B cell (primary cell): ENCODE results near the gene PEX5. TPM values are rescaled to one million over a fixed set of nuclear protein-coding genes. Genes with fewer than 3 reads are reported as not detected.

Experiments
- ATAC-seq: fragments of 200-7000 bp; cut with Tn5 transposase; one replicate; pipeline ENCODE4 v1.10.0; 2021; ENCODE audit warnings: low read depth, mild to moderate bottlenecking, moderate number of reproducible peaks, moderate library complexity
- CTCF ChIA-PET: fragments of 350-600 bp; sonication (Branson Sonifier 250); formaldehyde crosslinking; loops from one replicate; lab custom pipeline; 2021; ENCODE audit warnings: antibody characterized with exemption, inconsistent platforms; lab: Charles Lee
- POLR2A ChIA-PET: fragments of 350-600 bp; sonication (Branson Sonifier 250); formaldehyde crosslinking; loops from one replicate; lab custom pipeline; 2021; ENCODE audit warnings: antibody characterized with exemption; lab: Charles Lee
- DNase-seq: peaks from one replicate; pipeline ENCODE4 v3.0.0; 2013
- H2AFZ ChIP-seq: 2 replicates; pipeline ENCODE4 v1.6.1; 2012; ENCODE audit warnings: mild to moderate bottlenecking, low read depth, low read length; ENCODE audit not compliant: insufficient read depth, poor library complexity, severe bottlenecking
- H3K27ac ChIP-seq, 2 donors: 1 replicate in 1 of 2; 2 replicates in 1 of 2; pipeline ENCODE4 v1.5.1; 2012 to 2013; ENCODE audit warnings: low read length in 2 of 2, mild to moderate bottlenecking in 2 of 2, moderate library complexity in 1 of 2
- H3K27me3 ChIP-seq, 4 experiments: fragments of 200-600 bp in 1 of 4; sonication (generic) in 1 of 4; replicated peaks in 1 of 4; 1 replicate in 2 of 4; 2 replicates in 2 of 4; pipeline versions ENCODE4 v1.6.1 to v1.7.0; 2013 to 2016; ENCODE audit warnings: low read length in 3 of 4, mild to moderate bottlenecking in 2 of 4, mixed read lengths in 1 of 4, moderate library complexity in 1 of 4; ENCODE audit not compliant: insufficient read depth in 4 of 4, control insufficient read depth in 3 of 4; ENCODE audit errors: control extremely low read depth in 1 of 4
- H3K36me3 ChIP-seq, 2 experiments: replicated peaks in 1 of 2; 1 replicate in 1 of 2; 2 replicates in 1 of 2; pipeline versions ENCODE4 v1.6.1 to v1.7.1; 2013; ENCODE audit warnings: low read length in 1 of 2; ENCODE audit not compliant: insufficient read depth in 2 of 2, control insufficient read depth in 1 of 2; ENCODE audit errors: control extremely low read depth in 1 of 2, extremely low read depth in 1 of 2
- H3K4me1 ChIP-seq, 2 donors: fragments of 200-600 bp in 1 of 2; sonication (generic) in 1 of 2; 1 replicate in 1 of 2; 2 replicates in 1 of 2; pipeline versions ENCODE4 v1.5.1 to v1.6.1; 2013 to 2017; ENCODE audit warnings: low read length in 2 of 2; ENCODE audit not compliant: control insufficient read depth in 2 of 2, insufficient read depth in 2 of 2
- H3K4me2 ChIP-seq: replicated peaks from 2 replicates; pipeline ENCODE3; 2012; ENCODE audit warnings: mild to moderate bottlenecking, low read depth, low read length; ENCODE audit not compliant: poor library complexity, severe bottlenecking
- H3K4me3 ChIP-seq, 5 experiments: fragments of 200-600 bp in 1 of 5; sonication (generic) in 1 of 5; 1 replicate in 3 of 5; 2 replicates in 2 of 5; pipeline versions ENCODE4 v1.5.1 to v1.7.0; 2011 to 2016; ENCODE audit warnings: low read length in 4 of 5, mild to moderate bottlenecking in 4 of 5, low read depth in 2 of 5, control low read depth in 1 of 5, moderate library complexity in 1 of 5; ENCODE audit not compliant: insufficient read depth in 1 of 5; ENCODE audit errors: control extremely low read depth in 1 of 5, extremely low read depth in 1 of 5
- H3K79me2 ChIP-seq: fragments of 200-600 bp; sonication (generic); one replicate; pipeline ENCODE4 v1.6.0; 2016; ENCODE audit warnings: low read length; ENCODE audit not compliant: control insufficient read depth, insufficient read depth
- H3K9ac ChIP-seq: fragments of 200-600 bp; sonication (generic); 2 replicates; pipeline ENCODE4 v1.6.1; 2017; ENCODE audit warnings: mild to moderate bottlenecking, low read length, moderate library complexity
- H3K9me3 ChIP-seq, 3 donors: one replicate each; pipeline versions ENCODE4 v1.6.1 to v1.7.1; 2013; ENCODE audit warnings: low read length in 2 of 3; ENCODE audit not compliant: control insufficient read depth in 2 of 3, insufficient read depth in 1 of 3; ENCODE audit errors: control extremely low read depth in 1 of 3
- H4K20me1 ChIP-seq: 2 replicates; pipeline ENCODE4 v1.6.0; 2012; ENCODE audit warnings: mild to moderate bottlenecking, low read length; ENCODE audit not compliant: insufficient read depth, control insufficient read depth, poor library complexity, severe bottlenecking
- H3K27ac Mint-ChIP-seq: one replicate; pipeline ENCODE4 v1.8.0; 2021; ENCODE audit warnings: mixed read lengths
- H3K27me3 Mint-ChIP-seq: one replicate; pipeline ENCODE4 v1.8.0; 2021; ENCODE audit warnings: mixed read lengths
- H3K4me1 Mint-ChIP-seq: one replicate; pipeline ENCODE4 v1.8.0; 2021; ENCODE audit warnings: mixed read lengths
- H3K4me3 Mint-ChIP-seq: one replicate; pipeline ENCODE4 v1.8.0; 2021; ENCODE audit warnings: mixed read lengths
- H3K9me3 Mint-ChIP-seq: one replicate; pipeline ENCODE4 v1.8.0; 2022; ENCODE audit warnings: mixed read lengths; ENCODE audit not compliant: insufficient read depth
- CTCF ChIP-seq: fragments of 200-600 bp; IDR thresholded peaks from one replicate; pipeline ENCODE4 v1.8.0; 2022; ENCODE audit warnings: antibody characterized with exemption, mild to moderate bottlenecking
- EZH2 ChIP-seq: IDR thresholded peaks from 2 replicates; pipeline ENCODE4 v1.6.1; 2012; ENCODE audit warnings: borderline replicate concordance, low read depth, mild to moderate bottlenecking, moderate library complexity, low read length; ENCODE audit not compliant: insufficient read depth, poor library complexity, severe bottlenecking
- WGBS: methylation state at CpG from one replicate; pipeline ENCODE4 v1.1.5; 2013; ENCODE audit warnings: missing lambda C conversion rate; ENCODE audit not compliant: insufficient coverage; 5-methylcytosine and 5-hydroxymethylcytosine counted together
- intact Hi-C: fragments of 100-400 bp; cut with micrococcal nuclease; formaldehyde crosslinking; loops from one replicate; pipeline ENCODE4 v1.10.0; 2022
- polyA plus RNA-seq: library from polyadenylated mRNA; depleted of rRNA; stranded (reverse); fragments of >200 nt; gene quantifications from 2 replicates; pipeline ENCODE4 v1.2.3, GENCODE V29; 2012
- total RNA-seq, 2 donors: library from RNA; stranded (reverse); fragments of 120-200 nt in 1 of 2; gene quantifications; 1 replicate in 1 of 2; 2 replicates in 1 of 2; pipeline versions ENCODE4 v1.2.3 to v1.2.4, GENCODE V29; 2013 to 2022

Gene PEX5
- total and polyA plus RNA-seq, 2 donors (not counting 1 experiment from before 2014, with no cell fraction given) = 11.4 to 35.0 TPM

GRCh38 chr12:7207866-7208625 is 18.6 kb downstream of the PEX5 start:
- no peaks in the 10 kb centered on the region for H3K79me2 ChIP-seq
- over 99% methylated on average over 10 of the region's 10 CpGs for whole genome bisulfite sequencing
- POLR2A ChIA-PET = no interaction called here
- Mint-ChIP-seq H3K4me3 (no peak overlapping the region), H3K4me1 (peaks cover 4% of the 10 kb centered on the region), H3K27me3 (no peaks in the 10 kb centered on the region), H3K9me3 (peaks cover 5% of the 10 kb centered on the region), H3K27ac (no peak overlapping the region)
- H3K4me3 ChIP-seq = no peak overlapping the region
- TF ChIP-seq CTCF (no peak), EZH2 (no peak)
- no peaks in the 10 kb centered on the region for H4K20me1 ChIP-seq
- no peaks in the 10 kb centered on the region for H3K4me1 ChIP-seq
- H3K27ac ChIP-seq = no peak overlapping the region
- H2AFZ ChIP-seq = no peak overlapping the region
- no peak overlapping the region for H3K9ac ChIP-seq
- H3K36me3 ChIP-seq = peaks cover 1 to 60% of the 10 kb centered on the region in 2 experiments
- CTCF ChIA-PET = no interaction called here
- DNase-seq (no peak), ATAC-seq (no peak)
- intact Hi-C loops = no loop called here
- peaks cover 0 to 13% (median 0%) of the 10 kb centered on the region in 3 donors for H3K9me3 ChIP-seq
- no peak overlapping the region for H3K4me2 ChIP-seq
- H3K27me3 ChIP-seq = no peaks in the 10 kb centered on the region

GRCh38 chr12:7209958-7210357 is 20.5 kb downstream of the PEX5 start:
- Histone ChIP-seq H3K4me3 (no peak overlapping the region), H3K4me2 (no peak overlapping the region), H4K20me1 (no peaks in the 10 kb centered on the region), H3K4me1 (no peaks in the 10 kb centered on the region), H3K27ac (no peak overlapping the region), H3K79me2 (no peaks in the 10 kb centered on the region), H3K27me3 (no peaks in the 10 kb centered on the region), H3K9me3 (peaks cover 0 to 13% (median 0%) of the 10 kb centered on the region in 3 donors), H2AFZ (no peak overlapping the region), H3K36me3 (peaks cover 1 to 55% of the 10 kb centered on the region in 2 experiments), H3K9ac (no peak overlapping the region)
- no peak overlapping the region for H3K27ac Mint-ChIP-seq
- peaks cover 5% of the 10 kb centered on the region for H3K9me3 Mint-ChIP-seq
- H3K27me3 Mint-ChIP-seq = no peaks in the 10 kb centered on the region
- H3K4me1 Mint-ChIP-seq = peaks cover 4% of the 10 kb centered on the region
- no peak for DNase-seq
- H3K4me3 Mint-ChIP-seq = no peak overlapping the region
- intact Hi-C loops = no loop called here
- TF ChIP-seq CTCF (no peak), EZH2 (no peak)
- ChIA-PET CTCF (interaction anchor here (0.6 kb wide), 1 partner anchor 10 kb away, joined by 3 read pairs; no protein-coding TSS in a partner anchor), POLR2A (no interaction called here)
- no peak for ATAC-seq
- WGBS = 100% methylated on average over 11 of the region's 14 CpGs
